ENCODE measurements around the gene NDUFB1.

NDUFB1 gene

DNA sequence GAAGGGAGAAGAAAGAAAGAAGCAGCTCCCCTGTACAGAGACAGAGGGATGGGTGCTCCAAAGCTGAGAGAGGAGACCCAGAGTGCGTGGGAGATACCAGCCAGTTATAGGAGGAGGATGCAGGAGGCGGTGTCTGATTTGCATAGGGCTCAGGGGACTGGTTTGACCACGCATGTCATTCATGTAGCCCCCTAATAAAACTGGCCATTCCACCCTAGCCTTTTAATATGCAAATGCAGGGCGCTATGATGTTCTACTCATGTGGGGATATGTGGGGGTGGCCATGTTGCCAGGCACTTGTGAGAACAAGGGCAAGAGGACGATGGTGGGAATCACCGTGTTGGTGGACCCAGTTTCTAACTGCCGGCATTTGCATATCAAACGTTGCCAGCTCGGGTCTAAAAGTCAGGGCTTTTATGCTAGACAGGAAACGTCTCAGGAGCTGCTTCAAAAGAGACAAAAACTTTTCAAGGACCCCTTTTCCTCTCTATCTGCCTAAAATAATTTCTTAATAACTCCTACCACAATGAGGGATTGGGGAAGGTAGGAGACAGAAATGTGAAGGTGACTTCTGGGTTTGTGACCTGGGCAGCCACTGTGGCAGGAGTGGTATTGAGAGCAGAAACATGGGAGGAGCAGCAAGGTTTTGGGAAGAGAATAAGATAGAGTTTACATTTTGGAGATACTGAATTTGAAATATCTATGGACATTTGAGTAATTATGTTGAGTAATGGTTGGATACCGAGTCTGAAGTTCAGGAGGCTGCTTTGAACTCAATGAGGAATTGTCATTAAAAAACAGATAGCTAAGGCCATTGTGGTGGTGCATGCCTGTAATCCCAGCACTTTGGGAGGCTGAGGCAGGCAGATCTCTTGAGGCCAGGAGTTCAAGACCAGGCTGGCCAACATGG is 12.9 kb downstream of the NDUFB1 start:
- Mint-ChIP-seq H3K27ac (peak overlapping the region; percentile 38), H3K27me3 (no peaks in the 10 kb centered on the region), H3K4me3 (peak overlapping the region; percentile 49), H3K9me3 (no peaks in the 10 kb centered on the region), H3K36me3 (no peaks in the 10 kb centered on the region), H3K4me1 (peaks cover 22% of the 10 kb centered on the region)
- no peak for ATAC-seq

GRCh38 chr14:92106143-92106926 is 15.2 kb downstream of the NDUFB1 start, which contains the start of gene ATXN3:
TSS of gene ATXN3 (minus strand) at chr14:92106582. CDS start at chr14:92106552, 30 bp downstream.
- H3K9me3 Mint-ChIP-seq = no peaks in the 10 kb centered on the region
- no peaks in the 10 kb centered on the region for H3K27me3 Mint-ChIP-seq
- peak within 1 kb of the TSS; percentile 81 for H3K27ac Mint-ChIP-seq
- peak within 1 kb of the TSS; percentile 95 for H3K4me3 Mint-ChIP-seq
- ATAC-seq = peak; percentile 97
- H3K36me3 Mint-ChIP-seq = no peaks in the 10 kb centered on the region
- peaks cover 41% of the 10 kb centered on the region for H3K4me1 Mint-ChIP-seq

DNA sequence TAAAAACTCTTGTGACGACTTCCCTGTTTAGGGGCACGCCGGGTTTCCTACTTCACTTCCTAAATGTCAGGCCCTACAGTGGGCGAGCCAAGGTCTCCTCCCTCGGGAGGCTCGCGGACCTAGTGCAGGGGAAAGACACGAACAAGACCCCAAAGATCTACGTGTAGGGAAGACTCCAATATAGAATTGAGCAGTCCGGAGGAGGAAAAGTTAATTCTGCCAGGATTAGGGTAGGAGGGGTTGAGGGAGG is 15.7 kb downstream of the NDUFB1 start:
- Mint-ChIP-seq H3K27me3 (no peaks in the 10 kb centered on the region), H3K27ac (peak overlapping the region; percentile 81), H3K4me1 (peaks cover 41% of the 10 kb centered on the region), H3K9me3 (no peaks in the 10 kb centered on the region), H3K4me3 (peak overlapping the region; percentile 95), H3K36me3 (no peaks in the 10 kb centered on the region)
- ATAC-seq = peak; percentile 27

DNA sequence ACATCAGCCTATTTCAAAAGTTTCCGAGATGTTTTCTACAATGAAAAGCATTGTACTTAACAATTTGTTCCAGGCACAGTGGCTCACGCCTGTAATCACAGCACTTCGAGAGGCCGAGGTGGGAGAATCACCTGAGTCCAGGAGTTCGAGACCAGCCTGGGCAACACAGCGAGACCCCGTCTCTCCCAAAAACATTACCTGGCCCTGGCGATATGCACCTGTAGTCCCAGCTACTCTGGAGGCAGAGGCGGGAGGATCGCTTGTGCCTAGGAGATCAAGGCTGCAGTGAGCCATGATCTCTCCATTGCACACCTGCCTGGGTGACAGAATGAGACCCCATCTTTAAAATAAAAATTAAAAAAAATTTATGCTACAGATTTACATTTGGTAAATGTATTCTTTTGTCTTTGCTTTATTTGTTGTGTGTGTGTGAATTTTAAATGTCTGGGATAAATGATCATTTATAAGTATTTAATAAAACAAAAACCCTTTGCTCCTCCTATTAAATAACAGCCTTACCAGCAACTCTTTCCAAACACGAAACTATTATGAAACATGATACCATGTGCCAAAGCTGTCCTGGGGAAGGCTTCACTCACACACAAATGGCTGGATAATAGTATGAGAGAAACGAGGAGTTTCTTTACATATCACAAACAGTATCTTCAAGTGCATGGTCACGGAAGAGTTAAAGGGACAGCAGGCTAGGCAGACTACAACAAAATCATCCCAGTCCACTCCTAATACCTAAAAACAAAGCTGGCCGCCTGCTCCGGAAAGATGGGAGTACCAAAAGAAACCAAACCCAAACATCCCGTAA is 16.2 kb downstream of the NDUFB1 start:
- H3K27ac Mint-ChIP-seq = peak overlapping the region; percentile 81
- peak overlapping the region; percentile 95 for H3K4me3 Mint-ChIP-seq
- no peak for ATAC-seq
- H3K4me1 Mint-ChIP-seq = peaks cover 46% of the 10 kb centered on the region
- H3K36me3 Mint-ChIP-seq = no peaks in the 10 kb centered on the region
- no peaks in the 10 kb centered on the region for H3K9me3 Mint-ChIP-seq
- H3K27me3 Mint-ChIP-seq = no peaks in the 10 kb centered on the region

- Mint-ChIP-seq H3K9me3 (no peaks in the 10 kb centered on the region), H3K27ac (no peak overlapping the region), H3K36me3 (peaks cover 5% of the 10 kb centered on the region), H3K4me1 (peaks cover 50% of the 10 kb centered on the region), H3K27me3 (no peaks in the 10 kb centered on the region), H3K4me3 (no peak overlapping the region)
- ATAC-seq = no peak
Measured at GRCh38 chr14:92103363-92103989, 18.0 kb downstream of the NDUFB1 start.

- no peak overlapping the region for H3K27ac Mint-ChIP-seq
Measured at GRCh38 chr14:92099802-92100201, 21.7 kb downstream of the NDUFB1 start.

DNA sequence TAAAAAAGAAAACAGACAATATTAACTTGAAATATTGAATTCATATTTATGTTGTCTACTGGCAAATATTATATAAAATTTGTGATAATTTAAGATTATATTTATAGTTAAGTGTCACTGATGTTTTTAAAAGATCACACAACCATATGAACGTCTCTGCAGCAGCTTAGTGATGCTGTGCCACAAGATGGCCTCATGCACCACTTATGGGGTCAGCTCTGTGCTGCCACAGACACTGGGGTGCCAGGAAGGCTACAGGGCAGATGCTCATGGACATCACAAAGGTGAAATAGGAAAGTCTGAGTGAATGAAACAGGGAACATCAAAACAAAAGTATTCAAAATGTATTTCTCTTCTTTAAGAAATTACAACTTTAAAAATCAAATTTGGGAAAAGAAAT is 28.2 kb downstream of the NDUFB1 start:
- Mint-ChIP-seq H3K4me3 (no peak overlapping the region), H3K27me3 (no peaks in the 10 kb centered on the region), H3K36me3 (peaks cover 17% of the 10 kb centered on the region), H3K4me1 (no peaks in the 10 kb centered on the region), H3K27ac (no peak overlapping the region), H3K9me3 (no peaks in the 10 kb centered on the region)
- ATAC-seq = no peak

More at GRCh38 chr14:92099802-92100201, 21.7 kb downstream of the NDUFB1 start:
- ATAC-seq = no peak
- peaks cover 7% of the 10 kb centered on the region for H3K36me3 Mint-ChIP-seq
- H3K27me3 Mint-ChIP-seq = no peaks in the 10 kb centered on the region
- peaks cover 34% of the 10 kb centered on the region for H3K4me1 Mint-ChIP-seq
- H3K4me3 Mint-ChIP-seq = no peak overlapping the region
- H3K9me3 Mint-ChIP-seq = no peaks in the 10 kb centered on the region

DNA sequence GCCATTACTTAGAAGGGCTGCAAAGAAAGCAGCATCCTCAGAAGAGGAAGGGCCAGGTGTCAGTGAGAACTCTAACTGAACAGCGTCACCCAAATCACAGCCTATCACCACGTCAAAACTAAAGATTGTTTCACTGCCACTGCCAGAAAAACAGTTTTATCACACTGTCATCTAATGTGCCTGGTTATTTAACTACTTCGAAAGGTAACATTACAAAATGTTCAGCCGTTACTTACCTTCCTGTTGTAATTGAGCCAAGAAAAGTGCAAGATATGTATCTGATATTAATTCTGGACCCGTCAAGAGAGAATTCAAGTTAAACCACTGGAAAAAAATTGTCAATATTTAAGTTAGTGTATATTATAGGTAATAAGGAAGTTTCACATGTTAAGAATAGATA is 33.0 kb downstream of the NDUFB1 start:
- H3K36me3 Mint-ChIP-seq = peaks cover 47% of the 10 kb centered on the region
- no peaks in the 10 kb centered on the region for H3K27me3 Mint-ChIP-seq
- no peak overlapping the region for H3K27ac Mint-ChIP-seq
- no peak overlapping the region for H3K4me3 Mint-ChIP-seq
- H3K9me3 Mint-ChIP-seq = no peaks in the 10 kb centered on the region
- ATAC-seq = no peak
- H3K4me1 Mint-ChIP-seq = no peaks in the 10 kb centered on the region

GRCh38 chr14:92074555-92074954 is 47.0 kb downstream of the NDUFB1 start:
- H3K4me1 Mint-ChIP-seq = no peaks in the 10 kb centered on the region
- no peak overlapping the region for H3K4me3 Mint-ChIP-seq
- H3K27ac Mint-ChIP-seq = no peak overlapping the region
- no peaks in the 10 kb centered on the region for H3K27me3 Mint-ChIP-seq
- H3K36me3 Mint-ChIP-seq = peaks cover 18% of the 10 kb centered on the region
- no peaks in the 10 kb centered on the region for H3K9me3 Mint-ChIP-seq
- ATAC-seq = no peak
